ENCODE results near the gene CD300A. TPM values are rescaled to one million over a fixed set of nuclear protein-coding genes. Genes with fewer than 3 reads are reported as not detected.
"Not testable (repeated sequence)": the region's sequence is repeated elsewhere in the genome, so short reads cannot be mapped to it uniquely, and the experiment has no call there.

CD300A gene
- total and polyA plus RNA-seq, 2 of the 4 experiments (the other 2 are of a cell fraction) = not detected

DNA sequence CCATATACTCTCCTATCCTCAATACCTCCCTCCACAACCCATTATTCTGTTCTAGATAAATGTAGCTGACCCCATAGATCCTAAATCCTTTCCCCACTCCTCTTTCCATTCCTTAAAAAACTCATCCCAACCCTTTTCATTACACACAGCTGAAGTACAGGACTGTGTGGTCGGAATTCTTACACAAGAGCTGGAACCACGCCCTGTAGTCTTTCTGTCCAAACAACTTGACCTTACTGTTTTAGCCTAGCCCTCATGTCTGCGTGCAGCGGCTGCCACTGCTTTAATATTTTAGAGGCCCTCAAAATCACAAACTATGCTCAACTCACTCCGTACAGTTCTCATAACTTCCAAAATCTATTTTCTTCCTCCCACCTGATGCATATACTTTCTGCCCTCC, 37.5 kb downstream of the CD300A start:
- H3K9me1 ChIP-seq (ENCODE audit: insufficient read depth, low read length); in situ Hi-C loops (cut with MboI; ENCODE audit: low sequenced_read_pairs); dilution Hi-C loops (cut with HindIII; ENCODE audit: low sequenced_read_pairs, unreplicated experiment); H2AK5ac ChIP-seq (ENCODE audit: low read depth, low read length); H4K20me1 ChIP-seq (ENCODE audit: insufficient read depth, low read length); H2AFZ ChIP-seq (replicated peaks; ENCODE audit: low read length, poor library complexity); H4K91ac ChIP-seq (ENCODE audit: insufficient read depth, low read depth, low read length); H3K56ac ChIP-seq (ENCODE audit: extremely low read depth, insufficient read depth, low read length); POLR2A ChIA-PET (ENCODE audit: unreplicated experiment); H3K36me3 ChIP-seq (ENCODE audit: control insufficient read depth, insufficient read depth, low read length); H2BK15ac ChIP-seq (ENCODE audit: low read depth, low read length); H3K27ac ChIP-seq (ENCODE audit: insufficient read depth, low read length); H2AK9ac ChIP-seq (replicated peaks; ENCODE audit: low read depth, low read length, poor library complexity); H3K14ac ChIP-seq (replicated peaks; ENCODE audit: low read depth, low read length); H3K27me3 ChIP-seq (ENCODE audit: control insufficient read depth, insufficient read depth, low read length); H3K9me3 ChIP-seq (ENCODE audit: control insufficient read depth, insufficient read depth, low read length); H3K79me1 ChIP-seq (ENCODE audit: low read depth in 1 of 2, low read length in 2 of 2); ATAC-seq (ENCODE audit: low read depth); H4K5ac ChIP-seq (ENCODE audit: low read depth, low read length); H3K18ac ChIP-seq (ENCODE audit: low read depth, low read length); H2BK5ac ChIP-seq (ENCODE audit: low read depth, low read length, poor library complexity, severe bottlenecking); H3K9ac ChIP-seq (ENCODE audit: low read depth, low read length); H2BK20ac ChIP-seq (ENCODE audit: low read depth, low read length); DNase-seq; H3K4me1 ChIP-seq (ENCODE audit: control insufficient read depth, insufficient read depth, low read length); CTCF ChIA-PET; intact Hi-C loops (cut with micrococcal nuclease); H2BK120ac ChIP-seq (ENCODE audit: low read depth, low read length); H3K4me3 ChIP-seq (ENCODE audit: insufficient read depth, low read depth, low read length); H3K4ac ChIP-seq (ENCODE audit: low read depth, low read length); H4K8ac ChIP-seq (ENCODE audit: low read depth in 2 of 2, low read length in 2 of 2); BruUV-seq (replicated peaks); H3K23ac ChIP-seq (ENCODE audit: low read depth, low read length); H3K4me2 ChIP-seq (ENCODE audit: low read depth, low read length): not testable (repeated sequence)
- 7% methylated on average over 3 of the region's 5 CpGs; no CpG with 5 or more reads in 1 of the 2 experiments for WGBS, 2 experiments (ENCODE audit: extremely low coverage in 2 of 2, insufficient read length in 1 of 2)

All from IMR-90 (cell line).